H9 (cell line): ENCODE measurements around the gene RIT2. TPM values are rescaled to one million over a fixed set of nuclear protein-coding genes. Genes with fewer than 3 reads are reported as not detected.
"Not testable (repeated sequence)": the region's sequence is repeated elsewhere in the genome, so short reads cannot be mapped to it uniquely, and the experiment has no call there.

ENCODE experiments used
- DNase-seq: peaks from one replicate; pipeline ENCODE4 v3.0.0-alpha.2; 2017
- H2AFZ ChIP-seq: one replicate; pipeline ENCODE4 v1.6.1; 2013; ENCODE audit warnings: mild to moderate bottlenecking, low read length, control low read depth, moderate library complexity
- H2AK5ac ChIP-seq: 2 replicates; pipeline ENCODE4 v1.6.1; 2013; ENCODE audit warnings: low read length, control low read depth, mixed read lengths; ENCODE audit not compliant: insufficient read length
- H2BK120ac ChIP-seq: one replicate; pipeline ENCODE4 v1.6.1; 2013; ENCODE audit warnings: low read depth, mild to moderate bottlenecking, low read length, control low read depth, inconsistent platforms; ENCODE audit not compliant: poor library complexity, severe bottlenecking
- H2BK12ac ChIP-seq: 2 replicates; pipeline ENCODE4 v1.6.1; 2013; ENCODE audit warnings: low read length, control low read depth, mixed read lengths, low read depth; ENCODE audit not compliant: insufficient read length
- H2BK15ac ChIP-seq: 2 replicates; pipeline ENCODE4 v1.6.1; 2013; ENCODE audit warnings: low read depth, low read length, control low read depth
- H2BK20ac ChIP-seq: one replicate; pipeline ENCODE4 v1.6.1; 2013; ENCODE audit warnings: low read depth, mild to moderate bottlenecking, low read length, control low read depth, inconsistent platforms; ENCODE audit not compliant: poor library complexity, severe bottlenecking
- H2BK5ac ChIP-seq: 2 replicates; pipeline ENCODE4 v1.6.1; 2013; ENCODE audit warnings: low read length, control low read depth, mixed read lengths; ENCODE audit not compliant: insufficient read length
- H3K14ac ChIP-seq: 2 replicates; pipeline ENCODE4 v1.6.1; 2013; ENCODE audit warnings: low read length, control low read depth; ENCODE audit not compliant: insufficient read depth
- H3K18ac ChIP-seq: 2 replicates; pipeline ENCODE4 v1.6.1; 2013; ENCODE audit warnings: low read depth, mild to moderate bottlenecking, mixed read lengths, low read length, control low read depth; ENCODE audit not compliant: insufficient read length
- H3K23ac ChIP-seq: 2 replicates; pipeline ENCODE4 v1.6.1; 2013; ENCODE audit warnings: low read length, control low read depth, mixed read lengths, low read depth; ENCODE audit not compliant: insufficient read length
- H3K23me2 ChIP-seq: 2 replicates; pipeline ENCODE4 v1.6.1; 2013; ENCODE audit warnings: low read depth, mild to moderate bottlenecking, mixed read lengths, low read length, control low read depth; ENCODE audit not compliant: insufficient read length, poor library complexity, severe bottlenecking
- H3K27ac ChIP-seq: 2 replicates; pipeline ENCODE4 v1.5.1; 2013; ENCODE audit warnings: low read length, control low read depth, mixed read lengths, low read depth; ENCODE audit not compliant: insufficient read length
- H3K27me3 ChIP-seq: 2 replicates; pipeline ENCODE4 v1.6.1; 2013; ENCODE audit warnings: low read length, control low read depth, inconsistent platforms; ENCODE audit not compliant: insufficient read depth
- H3K4ac ChIP-seq: 2 replicates; pipeline ENCODE4 v1.6.1; 2013; ENCODE audit warnings: low read depth, mild to moderate bottlenecking, control low read depth, inconsistent platforms, low read length, moderate library complexity
- H3K4me1 ChIP-seq: 2 replicates; pipeline ENCODE4 v1.6.1; 2013; ENCODE audit warnings: low read length, control low read depth, inconsistent platforms; ENCODE audit not compliant: insufficient read depth
- H3K4me2 ChIP-seq: 2 replicates; pipeline ENCODE4 v1.6.1; 2013; ENCODE audit warnings: low read length, control low read depth, mixed read lengths; ENCODE audit not compliant: insufficient read length, insufficient read depth
- H3K56ac ChIP-seq: 2 replicates; pipeline ENCODE4 v1.6.1; 2013; ENCODE audit warnings: low read depth, mild to moderate bottlenecking, mixed read lengths, low read length, control low read depth; ENCODE audit not compliant: insufficient read length
- H3K79me1 ChIP-seq: 2 replicates; pipeline ENCODE4 v1.6.1; 2013; ENCODE audit warnings: low read depth, mild to moderate bottlenecking, moderate library complexity, low read length, control low read depth, inconsistent platforms; ENCODE audit not compliant: insufficient read depth, poor library complexity, severe bottlenecking
- H3K79me2 ChIP-seq: 2 replicates; pipeline ENCODE4 v1.6.1; 2013; ENCODE audit warnings: low read length, control low read depth, inconsistent platforms; ENCODE audit not compliant: insufficient read depth
- H3K9ac ChIP-seq: 2 replicates; pipeline ENCODE4 v1.6.1; 2013; ENCODE audit warnings: low read length, control low read depth, mixed read lengths; ENCODE audit not compliant: insufficient read length; ENCODE audit errors: extremely low read depth
- H3K9me3 ChIP-seq: one replicate; pipeline ENCODE4 v1.6.1; 2013; ENCODE audit warnings: low read depth, low read length, inconsistent platforms; ENCODE audit not compliant: control insufficient read depth
- H3T11ph ChIP-seq: one replicate; pipeline ENCODE4 v1.6.1; 2013; ENCODE audit warnings: mild to moderate bottlenecking, low read length, control low read depth, inconsistent platforms
- H4K20me1 ChIP-seq: one replicate; pipeline ENCODE4 v1.6.1; 2013; ENCODE audit not compliant: control insufficient read depth, insufficient read length, insufficient read depth
- H4K5ac ChIP-seq: 2 replicates; pipeline ENCODE4 v1.6.1; 2013; ENCODE audit warnings: low read depth, mild to moderate bottlenecking, mixed read lengths, low read length, control low read depth; ENCODE audit not compliant: insufficient read length
- H4K8ac ChIP-seq: replicated peaks from 2 replicates; pipeline ENCODE4 v1.6.1; 2013; ENCODE audit warnings: low read length, control low read depth, mixed read lengths, low read depth; ENCODE audit not compliant: insufficient read length
- H4K91ac ChIP-seq: 2 replicates; pipeline ENCODE4 v1.6.1; 2013; ENCODE audit warnings: low read depth, mild to moderate bottlenecking, moderate library complexity, mixed read lengths, low read length, control low read depth; ENCODE audit not compliant: insufficient read length
- H3K27ac Mint-ChIP-seq, 3 experiments: 2 replicates in 2 of 3; 3 replicates in 1 of 3; pipeline ENCODE4 v1.8.0; 2020 to 2021; ENCODE audit warnings: mixed read lengths in 3 of 3, mild to moderate bottlenecking in 1 of 3, moderate library complexity in 1 of 3
- H3K27me3 Mint-ChIP-seq: 2 replicates; pipeline ENCODE4 v1.8.0; 2021; ENCODE audit warnings: low read depth, mild to moderate bottlenecking, moderate library complexity, mixed read lengths
- H3K36me3 Mint-ChIP-seq, 3 experiments: 2 replicates in 2 of 3; 3 replicates in 1 of 3; pipeline ENCODE4 v1.8.0; 2020 to 2021; ENCODE audit warnings: low read depth in 3 of 3, mixed read lengths in 3 of 3; ENCODE audit not compliant: insufficient read depth in 1 of 3
- H3K4me1 Mint-ChIP-seq, 2 experiments: 2 replicates each; pipeline ENCODE4 v1.8.0; 2020; ENCODE audit warnings: mixed read lengths in 2 of 2
- H3K4me3 Mint-ChIP-seq, 2 experiments: 2 replicates in 1 of 2; 3 replicates in 1 of 2; pipeline ENCODE4 v1.8.0; 2020 to 2021; ENCODE audit warnings: mild to moderate bottlenecking in 2 of 2, mixed read lengths in 2 of 2, moderate library complexity in 1 of 2
- H3K9me3 Mint-ChIP-seq, 2 experiments: 2 replicates in 1 of 2; 3 replicates in 1 of 2; pipeline ENCODE4 v1.8.0; 2020; ENCODE audit warnings: mild to moderate bottlenecking in 2 of 2, mixed read lengths in 2 of 2, moderate library complexity in 1 of 2
- CTCF ChIP-seq: fragments of 200-600 bp; sonication (generic); conservative IDR thresholded peaks from 3 replicates; pipeline ENCODE4 v1.8.0; 2021; ENCODE audit warnings: antibody characterized with exemption, mild to moderate bottlenecking
- WGBS: extraction: QIAGEN DNeasy Blood & Tissue Kit; methylation state at CpG from one replicate; pipeline ENCODE4 v1.1.7; 2013; ENCODE audit warnings: missing lambda C conversion rate, low lambda C conversion rate, mixed read lengths; ENCODE audit not compliant: insufficient read length; ENCODE audit errors: extremely low coverage; 5-methylcytosine and 5-hydroxymethylcytosine counted together
- total RNA-seq: library from RNA; stranded (reverse); gene quantifications from 2 replicates; pipeline ENCODE4 v1.2.1, GENCODE V29; 2021

RIT2 gene
- total RNA-seq, 1 experiment from 2014 or later, result 1.2 TPM

DNA sequence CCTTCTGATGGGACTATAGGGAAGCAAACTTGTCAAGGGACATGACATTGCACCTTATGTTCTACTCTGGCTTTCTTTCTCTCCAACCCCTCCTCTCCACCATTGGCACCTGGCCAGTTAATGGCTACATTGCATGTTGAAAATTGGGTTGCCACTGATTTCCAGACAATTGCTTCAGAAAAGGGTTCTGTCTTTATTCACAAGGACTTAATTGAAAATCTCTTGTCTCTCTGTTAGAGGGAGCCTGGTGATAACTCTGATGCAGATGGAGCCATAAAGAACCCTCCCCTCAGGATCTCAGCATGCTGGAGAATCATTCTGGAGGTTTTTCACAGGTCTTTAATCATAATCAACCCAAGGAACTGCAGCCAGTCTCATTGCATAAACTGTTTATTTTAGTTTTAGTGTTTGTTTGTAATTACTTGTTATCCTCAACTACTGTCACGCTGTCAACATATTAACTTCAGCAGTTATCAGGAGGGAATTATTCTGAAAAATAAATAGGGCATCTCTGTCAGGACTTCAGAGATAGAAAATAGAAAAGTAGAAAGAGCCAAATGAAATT is 316.8 kb downstream of the RIT2 start:
- Histone ChIP-seq H2BK5ac (no peak overlapping the region), H2BK12ac (no peak overlapping the region), H3K56ac (no peak overlapping the region), H3K79me2 (no peaks in the 10 kb centered on the region), H4K5ac (no peak overlapping the region), H3K18ac (no peak overlapping the region), H3T11ph (no peak overlapping the region), H4K20me1 (no peaks in the 10 kb centered on the region), H3K4ac (no peak overlapping the region), H3K14ac (no peak overlapping the region), H3K79me1 (no peaks in the 10 kb centered on the region), H3K27me3 (no peaks in the 10 kb centered on the region), H2BK120ac (no peak overlapping the region), H3K9ac (no peak overlapping the region), H3K4me2 (no peak overlapping the region), H3K27ac (no peak overlapping the region), H2BK20ac (no peak overlapping the region), H3K9me3 (no peaks in the 10 kb centered on the region), H3K23me2 (no peaks in the 10 kb centered on the region), H2AFZ (no peak overlapping the region), H4K91ac (no peak overlapping the region), H2AK5ac (no peak overlapping the region), H4K8ac (no peak overlapping the region), H2BK15ac (no peak overlapping the region), H3K4me1 (no peaks in the 10 kb centered on the region), H3K23ac (no peak overlapping the region)
- Mint-ChIP-seq H3K4me3 (no peak overlapping the region), H3K4me1 (peaks cover 18 to 20% of the 10 kb centered on the region in 2 experiments), H3K27me3 (no peaks in the 10 kb centered on the region), H3K36me3 (peaks cover 0 to 2% (median 0%) of the 10 kb centered on the region in 3 experiments; a peak in 2 of 7 replicates), H3K27ac (peak overlapping the region in 2 of 3 experiments; percentile 49 to 90; a peak in 2 of 7 replicates), H3K9me3 (peaks cover 3 to 5% of the 10 kb centered on the region in 2 experiments; a peak in 2 of 5 replicates)
- TF ChIP-seq CTCF, result no peak
- no peak for DNase-seq
- no CpG with 5 or more reads among the region's 1 CpG for whole genome bisulfite sequencing

- H3K27ac Mint-ChIP-seq, H3K9me3 Mint-ChIP-seq, H3K4me1 ChIP-seq, H3K79me2 ChIP-seq, H4K20me1 ChIP-seq, H3K27ac ChIP-seq, H3K9ac ChIP-seq, H2AK5ac ChIP-seq, H3K18ac ChIP-seq, H4K91ac ChIP-seq, H3K56ac ChIP-seq, H2BK120ac ChIP-seq, H4K5ac ChIP-seq, H2BK12ac ChIP-seq, H3K4ac ChIP-seq, H2BK5ac ChIP-seq, H2BK20ac ChIP-seq, H3K79me1 ChIP-seq, H3K9me3 ChIP-seq, H3K4me3 Mint-ChIP-seq, H3K23me2 ChIP-seq, H3K27me3 ChIP-seq, H2AFZ ChIP-seq, H3K14ac ChIP-seq, H3K4me2 ChIP-seq, H3T11ph ChIP-seq, H3K23ac ChIP-seq, H2BK15ac ChIP-seq, H3K27me3 Mint-ChIP-seq, H4K8ac ChIP-seq, H3K36me3 Mint-ChIP-seq, DNase-seq: not testable (repeated sequence)
- H3K4me1 Mint-ChIP-seq, result peaks cover 21 to 25% of the 10 kb centered on the region in 2 experiments
- no CpG with 5 or more reads among the region's 33 CpGs for WGBS
Measured at GRCh38 chr18:42795213-42795789, 320.2 kb downstream of the RIT2 start.
